Activated naive CD4-positive, alpha-beta T cell treated with Interleukin-2 at 50 U/mL for 16 hours (primary cell): ENCODE results near the gene AIRE.
A peak's percentile ranks its signal among the peaks of the same experiment; 100 is the strongest.
"Not testable (repeated sequence)": the region's sequence is repeated elsewhere in the genome, so short reads cannot be mapped to it uniquely, and the experiment has no call there.

Experiments
- DNase-seq: peaks from one replicate; pipeline ENCODE4 v3.0.0-alpha.2; 2020

The AIRE gene

GRCh38 chr21:44292812-44293195 lies 7.1 kb downstream of the AIRE start:
- DNase-seq: no peak

- DNase-seq: no peak
These were observed 8.0 kb downstream of the AIRE start for GRCh38 chr21:44293551-44294231.

GRCh38 chr21:44294391-44295162 lies 8.9 kb downstream of the AIRE start:
- DNase-seq: no peak

- DNase-seq: no peak
These were observed 9.5 kb downstream of the AIRE start for GRCh38 chr21:44295163-44295573.

GRCh38 chr21:44295646-44296045 lies 10.0 kb downstream of the AIRE start:
- DNase-seq: no peak

- DNase-seq: no peak
These were observed 10.4 kb downstream of the AIRE start for GRCh38 chr21:44296103-44296519.

- DNase-seq: no peak
These were observed 11.2 kb downstream of the AIRE start for GRCh38 chr21:44296916-44297315.

GRCh38 chr21:44297525-44298290 lies 12.0 kb downstream of the AIRE start:
- DNase-seq: peak; percentile 78

GRCh38 chr21:44298301-44298700 lies 12.6 kb downstream of the AIRE start:
- no peak for DNase-seq

GRCh38 chr21:44299085-44299457 lies 13.4 kb downstream of the AIRE start:
- DNase-seq: no peak

- peak; percentile 60 for DNase-seq
These were observed 14.0 kb downstream of the AIRE start, which contains the start of gene PFKL for GRCh38 chr21:44299458-44300261. Gene PFKL, plus strand, starts transcription at chr21:44300053. Its CDS starts 53 bp downstream, at chr21:44300106.

- peak; percentile 65 for DNase-seq
These were observed 14.7 kb downstream of the AIRE start for GRCh38 chr21:44300262-44300959.

- DNase-seq: no peak
These were observed 15.5 kb downstream of the AIRE start for GRCh38 chr21:44301141-44301540.

- DNase-seq: no peak
These were observed 16.3 kb downstream of the AIRE start for GRCh38 chr21:44301961-44302406.

- not testable (repeated sequence) for DNase-seq
These were observed 17.1 kb downstream of the AIRE start for GRCh38 chr21:44302573-44303401.

GRCh38 chr21:44303490-44303981 lies 17.9 kb downstream of the AIRE start:
- DNase-seq: no peak

GRCh38 chr21:44304011-44304616 lies 18.4 kb downstream of the AIRE start:
- no peak for DNase-seq

- peak; percentile 52 for DNase-seq
These were observed 19.2 kb downstream of the AIRE start for GRCh38 chr21:44304877-44305293.

GRCh38 chr21:44305691-44306090 lies 20.0 kb downstream of the AIRE start:
- DNase-seq: no peak
